Erythroblast (primary cell): ENCODE measurements around the gene CRHR2.

Experiments
- GATA1 ChIP-seq: IDR thresholded peaks from 2 replicates; pipeline ENCODE4 v1.6.1; 2011; ENCODE audit warnings: low read depth, mild to moderate bottlenecking, control low read depth, low read length, moderate library complexity
- POLR2A ChIP-seq: IDR thresholded peaks from 2 replicates; pipeline ENCODE4 v1.6.1; 2011; ENCODE audit warnings: mild to moderate bottlenecking, low read length

DNA sequence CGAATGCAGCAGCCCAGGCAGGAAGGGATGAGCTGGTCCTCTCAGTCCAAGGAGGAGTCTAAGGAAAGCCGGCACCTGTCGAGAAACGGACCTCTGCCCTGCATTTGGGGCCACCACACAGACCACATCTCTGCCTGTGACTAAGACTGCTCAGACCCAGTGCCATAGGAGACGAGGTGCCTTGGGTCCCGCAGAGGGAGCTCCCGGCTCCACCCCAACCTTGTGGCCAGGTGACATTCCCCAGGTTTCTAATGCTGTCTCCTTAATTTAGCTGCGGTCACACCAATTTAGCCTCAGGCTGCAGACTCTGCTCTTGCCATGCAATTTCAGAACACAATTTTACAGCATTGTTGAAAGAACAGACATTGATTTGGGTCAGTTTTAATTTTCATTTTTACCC lies 22.8 kb upstream of the CRHR2 start:
- no peak for TF ChIP-seq POLR2A
- no peak for TF ChIP-seq GATA1
